NAMALWA (cell line): ENCODE measurements around the gene RGP1.
A peak's percentile ranks its signal among the peaks of the same experiment; 100 is the strongest.

ENCODE experiments used
- DNase-seq: peaks from one replicate; pipeline ENCODE4 v3.0.0-alpha.2; 2015; ENCODE audit warnings: low spot score

RGP1 gene

DNA sequence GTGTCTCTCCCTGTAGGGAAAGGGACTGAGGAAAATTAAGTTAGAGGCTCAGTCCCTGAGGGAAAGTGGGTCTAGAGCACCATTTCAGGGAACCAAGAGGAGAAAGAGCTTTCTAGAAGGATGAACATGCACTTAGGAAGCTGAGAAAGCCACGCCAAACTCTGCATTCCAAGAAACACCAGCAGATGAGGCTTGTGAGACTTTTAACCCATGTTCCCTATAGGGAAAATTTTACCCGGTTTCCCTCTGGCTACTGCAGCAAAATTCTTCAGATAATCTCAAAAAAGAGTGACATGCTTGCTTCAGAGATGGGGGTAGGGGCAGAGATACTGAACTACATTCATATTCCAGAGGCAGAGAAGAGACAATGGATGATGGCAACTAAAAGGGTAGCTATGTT, 25.7 kb upstream of the RGP1 start:
- no peak for DNase-seq

DNA sequence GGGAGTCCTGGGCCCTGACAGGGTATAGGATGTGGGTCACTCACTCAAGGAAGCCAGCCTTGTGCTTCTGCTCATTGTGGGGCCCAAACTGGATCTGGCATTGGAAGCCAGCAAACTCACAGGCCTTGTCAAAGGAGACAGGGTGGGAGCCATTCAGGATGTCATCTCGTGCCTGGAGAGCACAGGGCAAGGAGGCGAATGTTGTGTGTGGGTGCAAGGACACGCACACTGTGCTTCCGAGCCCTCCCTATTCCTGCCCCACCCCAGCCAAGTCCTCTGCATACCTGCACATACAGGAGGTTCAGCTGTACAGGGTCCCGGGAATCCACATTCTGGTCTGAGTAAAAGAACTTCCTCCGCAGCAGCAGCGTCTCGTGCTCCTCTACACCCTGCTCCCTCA, 25.2 kb upstream of the RGP1 start:
- DNase-seq = no peak

DNA sequence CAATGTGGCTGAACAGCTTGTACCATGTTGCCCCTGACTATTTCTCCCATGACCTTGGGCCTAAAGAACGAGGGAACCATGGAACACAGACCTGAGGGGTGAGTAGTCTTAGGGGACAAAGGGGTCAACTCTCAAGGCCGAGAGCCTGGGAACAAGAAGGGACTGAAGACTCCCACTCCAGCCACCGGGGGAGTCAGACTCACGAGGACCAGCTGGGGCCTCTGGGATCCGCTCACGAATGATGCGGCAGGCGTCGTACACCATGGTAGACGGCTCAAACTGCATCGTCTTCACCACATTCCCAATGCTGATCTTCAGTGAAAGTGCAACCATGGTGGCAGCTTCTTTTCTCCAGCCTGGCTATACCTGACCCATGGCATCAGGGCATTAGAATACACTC, 23.7 kb upstream of the RGP1 start:
- no peak for DNase-seq

DNA sequence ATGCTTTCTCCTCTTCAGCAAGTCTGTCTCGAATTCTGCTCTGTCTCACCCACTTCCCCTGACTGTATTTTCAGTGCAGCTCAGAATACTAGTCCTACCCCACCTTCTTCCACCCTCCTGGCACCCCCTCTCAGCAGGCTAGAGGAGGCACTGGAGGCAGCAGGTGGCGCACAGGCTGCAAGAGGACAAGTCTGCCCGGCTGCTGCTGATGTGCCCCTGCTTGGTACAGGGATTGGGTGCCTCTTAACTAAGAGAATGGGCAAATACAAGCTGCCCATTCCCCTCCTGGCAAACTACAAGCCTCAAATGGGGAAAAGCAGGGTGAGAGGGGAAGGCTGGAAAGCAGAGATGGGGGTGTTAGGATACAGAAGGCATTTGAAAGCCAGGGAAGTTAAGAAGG, 22.2 kb upstream of the RGP1 start:
- DNase-seq = peak; percentile 57

DNA sequence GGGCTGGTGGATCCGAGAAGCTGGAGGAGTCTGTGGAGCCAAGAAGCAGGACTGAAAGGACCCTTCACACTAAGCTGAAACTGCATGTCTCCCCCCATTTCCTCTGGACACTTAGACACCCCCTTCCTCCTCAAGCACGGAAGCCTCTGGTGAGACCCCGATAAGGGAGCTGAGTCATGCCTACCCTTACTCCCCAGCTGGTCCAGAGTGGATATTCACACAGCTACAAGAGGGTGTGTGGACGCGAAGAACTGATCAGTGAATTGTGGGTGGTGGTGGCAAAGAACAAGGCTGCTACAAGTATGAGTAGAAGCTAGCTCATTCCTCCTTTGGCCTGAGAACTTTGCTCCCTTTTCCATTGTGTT, 21.4 kb upstream of the RGP1 start:
- DNase-seq = no peak

DNA sequence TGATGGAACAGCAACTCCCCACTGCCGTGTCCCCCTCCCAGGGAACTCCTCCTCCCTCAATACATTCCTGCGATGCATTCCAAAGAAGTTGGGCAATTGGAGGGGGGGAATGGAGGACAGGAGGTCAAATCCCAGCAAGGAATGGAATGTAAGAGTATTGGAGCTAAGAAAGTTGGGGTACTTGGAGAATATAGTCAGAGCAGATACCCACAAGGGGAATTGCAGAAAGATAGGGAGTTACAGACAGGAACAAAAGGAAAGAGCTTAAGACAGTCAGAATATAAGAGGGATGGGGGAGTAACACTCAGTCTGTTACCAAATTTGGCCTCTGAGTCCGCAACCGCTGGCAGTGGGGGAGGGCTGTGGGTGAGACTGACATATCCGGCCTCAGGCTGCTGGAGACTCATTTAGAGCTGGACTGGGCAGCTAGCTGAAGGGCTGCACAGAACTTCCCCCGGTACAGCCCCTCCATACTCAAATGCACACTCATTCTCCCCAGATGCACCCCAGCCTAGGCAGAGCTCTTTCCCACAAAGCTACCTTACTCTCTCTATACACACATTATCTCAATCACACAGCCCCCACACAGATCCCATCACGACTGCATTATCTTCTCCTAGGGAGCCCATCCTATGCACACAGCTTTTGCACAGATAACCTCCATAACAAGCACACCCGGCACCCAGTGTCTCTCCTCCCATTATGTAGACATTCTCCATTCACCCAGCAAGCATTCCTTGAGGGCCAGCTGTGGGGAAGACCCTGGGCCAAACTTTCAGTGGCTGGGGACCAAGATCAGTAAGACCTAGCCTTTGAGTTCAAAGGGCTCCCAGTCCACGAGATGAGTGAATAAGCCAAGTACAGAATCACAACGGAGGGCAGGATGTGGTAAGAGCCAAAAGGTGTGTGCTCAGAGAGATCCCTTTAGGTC, 20.8 kb upstream of the RGP1 start:
- DNase-seq = peak; percentile 10

DNA sequence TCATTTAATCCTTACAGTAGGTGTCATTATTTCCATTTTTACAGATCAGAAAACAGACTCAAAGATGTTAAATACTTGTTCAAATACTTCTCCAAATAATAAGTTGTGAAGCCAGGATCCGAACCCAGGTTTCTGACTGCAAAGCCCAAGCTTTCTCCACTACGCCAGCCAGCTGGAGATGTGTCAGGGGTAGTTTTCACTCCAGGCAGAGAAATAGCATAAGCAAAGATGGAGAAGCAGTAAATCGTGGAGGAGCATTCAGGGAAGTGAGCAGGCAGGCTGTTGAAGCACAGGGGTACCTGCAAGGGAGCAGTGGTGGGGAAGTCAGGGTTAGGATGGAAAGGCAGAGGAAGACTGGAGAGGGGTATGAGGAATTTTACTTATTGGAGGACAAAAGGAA, 20.0 kb upstream of the RGP1 start:
- DNase-seq = no peak

DNA sequence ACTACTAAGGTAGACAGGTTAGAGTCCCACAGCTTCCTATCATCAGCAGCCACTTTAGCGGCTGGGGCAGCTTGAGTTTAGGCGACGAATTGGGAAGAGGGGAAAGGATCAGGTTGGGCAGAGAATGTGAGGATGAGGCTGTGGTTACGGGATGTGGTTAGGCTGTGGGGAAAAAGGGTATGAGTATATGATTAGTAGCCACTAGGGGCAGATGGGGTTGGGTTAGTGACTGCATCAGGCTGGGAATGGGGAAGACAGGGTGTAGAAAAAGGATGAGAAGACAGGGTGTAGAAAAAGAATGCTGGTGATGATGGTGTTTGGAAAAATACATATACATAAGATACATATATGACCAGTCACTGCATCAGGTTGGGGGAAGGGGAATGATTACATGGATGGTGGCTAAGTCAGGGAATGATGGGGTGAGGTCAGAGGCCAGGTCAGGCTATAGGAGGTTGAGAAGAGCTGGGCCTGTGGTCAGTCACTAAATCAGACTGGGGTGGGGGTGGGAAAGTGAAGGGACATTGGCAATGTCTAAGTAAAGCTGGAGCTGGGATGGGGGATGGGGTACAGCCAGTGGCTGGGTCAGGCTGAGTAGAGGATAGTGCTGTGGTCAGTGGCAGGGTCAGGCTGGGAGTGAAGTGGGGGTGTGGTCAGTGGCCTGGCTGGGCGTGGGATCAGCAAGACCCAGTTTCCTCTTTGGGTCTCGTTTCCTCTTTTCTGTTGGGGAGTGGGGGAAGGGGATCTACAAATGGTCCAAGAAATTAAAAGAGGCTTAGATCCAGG, 19.2 kb upstream of the RGP1 start:
- peak; percentile 61 for DNase-seq

DNA sequence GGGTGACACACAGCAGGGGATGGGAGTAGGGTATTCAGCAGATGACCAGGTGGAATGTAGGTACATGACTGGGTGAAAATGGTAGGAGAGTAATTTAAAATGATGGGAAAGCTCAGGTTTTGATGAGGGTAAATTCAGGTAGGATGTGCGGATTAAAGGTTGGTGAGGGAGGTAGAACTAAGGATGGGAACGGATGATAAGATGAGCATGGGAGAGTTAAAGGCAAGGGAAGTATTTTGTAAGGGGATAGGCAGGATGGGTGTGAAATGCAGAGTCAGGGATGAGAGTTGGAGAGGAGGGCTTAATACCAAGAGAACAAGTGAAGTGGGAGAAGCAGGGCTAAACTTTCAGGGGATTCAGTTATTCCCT, 18.6 kb upstream of the RGP1 start:
- DNase-seq = no peak

DNA sequence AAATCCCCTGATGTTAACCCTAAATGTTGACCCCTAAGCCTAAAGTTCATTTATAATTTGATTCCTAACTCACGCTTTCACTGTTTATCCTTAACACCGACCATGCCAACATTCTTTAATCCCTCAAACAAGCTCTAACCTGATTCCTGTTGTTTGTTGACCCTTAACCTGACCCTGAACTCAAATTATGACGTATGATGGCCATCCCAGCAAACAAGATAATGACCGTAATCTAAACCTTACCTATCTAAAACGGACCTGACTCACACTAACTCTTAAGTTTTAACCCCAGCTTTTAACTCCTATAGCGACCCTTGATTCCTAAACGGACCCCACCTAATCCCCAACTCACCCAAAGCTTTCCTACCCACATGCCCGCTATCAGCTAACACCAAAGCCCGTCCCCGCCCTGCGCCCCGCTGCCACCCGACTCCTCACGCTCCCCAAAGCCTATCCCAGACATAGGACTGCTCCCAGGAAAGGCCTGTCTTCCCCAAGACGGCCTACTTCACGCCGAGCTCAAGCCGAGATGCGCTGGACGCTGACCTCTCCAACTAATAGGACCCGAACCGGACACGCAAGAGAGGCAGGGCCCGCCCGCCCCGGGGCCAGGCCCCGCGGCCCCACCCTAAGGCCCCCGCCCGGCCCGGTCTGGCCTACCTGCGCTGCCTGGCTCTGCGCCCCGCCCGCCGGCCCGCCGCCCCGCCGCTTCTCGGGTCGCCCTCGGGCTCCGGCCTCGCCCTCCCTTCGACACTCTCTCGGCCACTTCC, 17.5 kb upstream of the RGP1 start:
- peak; percentile 46 for DNase-seq

DNA sequence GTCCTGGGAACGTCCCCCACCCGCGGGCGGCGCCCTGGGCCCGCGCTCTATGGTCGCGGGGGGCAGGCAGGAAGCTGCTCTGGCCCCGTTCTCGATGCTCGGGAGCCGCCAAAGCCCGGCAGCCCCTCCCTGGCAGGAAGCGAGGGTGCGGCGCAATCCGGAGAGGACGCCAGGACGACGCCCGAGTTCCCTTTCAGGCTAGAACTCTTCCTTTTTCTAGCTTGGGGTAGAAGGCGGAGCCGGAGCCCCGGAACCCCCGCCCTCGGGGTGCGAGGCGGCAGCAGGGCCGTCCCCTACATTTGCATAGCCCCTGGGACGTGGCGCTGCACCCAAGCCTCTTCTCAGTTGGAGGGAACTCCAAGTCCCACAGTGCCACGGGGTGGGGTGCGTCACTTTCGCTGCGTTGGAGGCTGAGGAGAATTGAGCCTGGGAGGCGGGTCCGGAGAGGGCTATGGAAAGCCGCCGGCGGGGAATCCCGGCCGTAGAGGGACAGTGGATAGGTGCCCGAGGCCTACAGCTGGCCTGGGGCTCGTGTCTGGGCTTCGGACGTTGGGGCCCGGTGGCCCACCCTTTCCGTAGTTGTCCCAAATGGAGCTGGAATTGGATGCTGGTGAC, 16.8 kb upstream of the RGP1 start, which contains the start of the genes CREB3 and TLN1:
CREB3 (plus strand) TSS at position 482 of the 615 bp plus-strand sequence; CDS start at position 589, 107 bp downstream.
TLN1 (minus strand) TSS at position 11 of the 615 bp plus-strand sequence. CDS start 6,501 bp downstream, outside the sequence.
- peak; percentile 98 for DNase-seq

DNA sequence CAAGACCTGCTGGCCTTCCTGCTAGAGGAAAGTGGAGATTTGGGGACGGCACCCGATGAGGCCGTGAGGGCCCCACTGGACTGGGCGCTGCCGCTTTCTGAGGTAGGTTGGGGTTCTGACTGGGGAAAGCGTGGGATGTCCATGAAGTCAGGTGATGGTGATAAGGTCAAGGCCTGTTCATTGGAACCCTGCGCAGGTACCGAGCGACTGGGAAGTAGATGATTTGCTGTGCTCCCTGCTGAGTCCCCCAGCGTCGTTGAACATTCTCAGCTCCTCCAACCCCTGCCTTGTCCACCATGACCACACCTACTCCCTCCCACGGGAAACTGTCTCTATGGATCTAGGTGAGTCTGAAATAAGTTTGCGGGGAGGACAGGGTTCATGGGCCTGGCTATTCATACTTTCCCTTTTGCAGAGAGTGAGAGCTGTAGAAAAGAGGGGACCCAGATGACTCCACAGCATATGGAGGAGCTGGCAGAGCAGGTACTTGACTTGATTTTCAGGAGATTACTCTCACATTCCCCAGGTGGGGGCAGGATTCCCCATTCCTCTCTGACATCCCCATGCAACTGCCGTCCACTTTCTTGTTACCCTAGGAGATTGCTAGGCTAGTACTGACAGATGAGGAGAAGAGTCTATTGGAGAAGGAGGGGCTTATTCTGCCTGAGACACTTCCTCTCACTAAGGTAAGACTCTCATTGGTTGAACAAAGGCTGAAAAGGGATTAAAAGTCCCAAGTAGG, 16.1 kb upstream of the RGP1 start:
- DNase-seq = peak; percentile 74

DNA sequence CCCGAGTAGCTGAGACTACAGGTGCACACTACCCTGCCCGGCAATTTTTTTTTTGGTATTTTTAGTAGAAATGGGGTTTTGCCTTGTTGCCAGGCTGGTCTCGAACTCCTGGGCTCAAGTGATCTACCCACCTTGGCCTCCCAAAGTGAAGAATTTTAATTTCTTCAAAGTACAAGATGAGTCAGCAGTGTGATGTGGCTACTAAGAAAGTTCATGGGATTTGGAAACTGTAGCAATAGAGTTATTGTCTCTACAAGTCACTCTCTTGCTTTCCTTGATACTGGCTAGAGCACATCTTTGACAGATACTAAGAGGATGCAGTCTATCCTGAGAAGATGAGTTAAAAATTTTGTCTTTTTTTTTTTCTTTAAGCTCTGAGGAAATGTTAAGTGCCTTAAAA, 15.0 kb upstream of the RGP1 start:
- no peak for DNase-seq

DNA sequence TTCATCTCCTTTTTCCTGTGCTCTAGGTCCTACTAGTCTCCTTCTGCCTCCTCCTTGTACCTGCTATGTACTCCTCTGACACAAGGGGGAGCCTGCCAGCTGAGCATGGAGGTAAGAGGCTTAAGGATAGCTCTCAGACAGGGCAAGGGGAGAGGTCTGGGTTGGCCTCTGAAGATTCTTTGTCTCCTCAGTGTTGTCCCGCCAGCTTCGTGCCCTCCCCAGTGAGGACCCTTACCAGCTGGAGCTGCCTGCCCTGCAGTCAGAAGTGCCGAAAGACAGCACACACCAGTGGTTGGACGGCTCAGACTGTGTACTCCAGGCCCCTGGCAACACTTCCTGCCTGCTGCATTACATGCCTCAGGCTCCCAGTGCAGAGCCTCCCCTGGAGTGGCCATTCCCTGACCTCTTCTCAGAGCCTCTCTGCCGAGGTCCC, 12.9 kb upstream of the RGP1 start:
- peak; percentile 91 for DNase-seq

DNA sequence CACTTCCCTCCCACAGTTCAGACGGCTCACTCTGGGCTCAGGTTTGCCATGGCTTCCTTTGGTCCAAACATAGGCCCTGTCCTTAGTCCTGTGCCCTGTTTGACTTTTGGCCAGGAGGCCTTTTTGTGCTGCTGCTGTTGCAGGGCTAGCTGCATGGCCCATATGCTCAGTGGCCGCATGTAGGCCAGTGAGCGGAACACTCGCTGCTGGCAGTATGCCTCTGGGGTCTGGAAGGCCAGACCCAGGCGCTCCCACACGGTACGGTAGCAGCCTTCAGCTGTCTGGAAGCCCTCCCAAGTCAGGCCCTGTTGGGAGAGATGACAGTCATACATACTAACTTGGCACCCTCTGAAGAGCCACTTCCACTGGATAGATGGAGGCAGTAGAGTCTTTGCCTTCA, 11.9 kb upstream of the RGP1 start:
- DNase-seq = no peak

DNA sequence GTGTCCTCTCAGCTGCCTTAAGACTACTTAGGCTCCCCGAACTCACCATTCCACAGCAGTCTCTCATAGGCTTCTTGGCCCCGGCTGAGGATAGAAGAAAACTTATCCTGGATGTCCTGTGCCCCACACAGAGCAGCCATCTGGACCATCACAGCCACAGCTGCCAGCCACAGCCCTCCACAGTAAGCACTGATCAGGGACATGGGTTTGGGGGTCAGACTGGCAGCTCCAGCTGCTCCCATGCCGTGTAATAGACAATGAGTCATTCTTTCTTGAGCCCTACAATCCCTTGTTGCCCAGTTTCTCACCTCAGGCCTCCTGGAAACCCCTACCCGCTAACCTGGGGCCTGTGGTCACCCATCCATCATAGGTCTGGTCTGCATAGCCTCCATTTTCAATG, 10.9 kb upstream of the RGP1 start:
- no peak for DNase-seq

DNA sequence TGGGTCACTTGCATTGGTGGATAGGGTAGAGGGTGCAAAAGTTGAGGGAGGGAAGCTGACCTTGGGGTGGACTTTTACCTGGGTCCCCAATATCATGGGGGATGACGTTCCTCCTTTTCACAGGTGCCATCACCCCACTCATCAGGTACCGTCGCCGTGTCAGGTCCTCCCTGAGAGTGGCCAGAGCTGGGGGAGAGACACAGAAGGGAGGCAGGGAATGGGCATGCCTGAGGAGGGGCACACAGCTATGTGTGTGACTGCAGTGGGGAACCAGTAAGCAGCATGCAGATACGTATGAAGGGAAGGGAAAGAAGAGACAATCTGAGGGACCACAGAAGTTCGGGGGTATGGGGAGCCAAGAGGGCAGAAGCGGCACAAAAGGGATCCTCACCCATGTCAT, 10.2 kb upstream of the RGP1 start:
- no peak for DNase-seq

DNA sequence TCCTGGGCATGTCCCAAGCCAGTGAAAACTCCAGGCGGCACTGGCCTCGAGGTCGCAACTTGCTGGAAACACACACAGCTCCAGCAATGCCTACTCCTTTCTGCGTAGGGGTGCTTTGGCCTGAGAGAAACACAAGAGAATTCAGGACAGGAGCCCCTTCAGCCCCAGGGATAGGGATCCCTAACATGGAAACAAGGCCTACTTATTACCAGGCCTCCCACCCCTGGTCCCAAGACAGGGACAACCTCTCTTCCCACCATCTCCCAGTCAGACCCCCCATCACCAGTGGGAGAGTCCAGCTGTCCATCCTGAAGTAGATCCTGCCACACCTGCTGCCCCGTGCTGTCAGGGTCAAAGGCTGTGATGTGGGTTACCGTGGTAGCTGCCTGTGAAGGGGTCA, 8.8 kb upstream of the RGP1 start:
- no peak for DNase-seq

DNA sequence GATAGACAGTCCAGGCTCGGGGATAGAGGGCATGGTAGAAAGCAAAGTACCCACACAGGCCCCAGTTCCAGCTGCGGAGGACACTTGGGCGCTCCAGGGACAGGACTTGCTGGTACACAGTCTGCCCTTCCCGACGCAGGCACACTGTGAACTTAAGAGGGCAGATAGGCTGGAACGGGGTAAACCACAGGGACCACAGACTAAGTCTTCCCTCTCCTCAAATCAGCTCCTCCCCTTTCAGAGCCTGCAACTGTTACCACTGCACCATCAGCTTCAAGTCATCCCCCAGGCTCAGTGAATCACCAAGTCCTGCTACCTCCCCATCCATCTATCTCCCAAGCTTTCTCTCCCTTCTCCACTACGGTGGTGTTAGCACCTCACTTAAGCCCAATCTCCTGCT, 7.3 kb upstream of the RGP1 start:
- DNase-seq = no peak

DNA sequence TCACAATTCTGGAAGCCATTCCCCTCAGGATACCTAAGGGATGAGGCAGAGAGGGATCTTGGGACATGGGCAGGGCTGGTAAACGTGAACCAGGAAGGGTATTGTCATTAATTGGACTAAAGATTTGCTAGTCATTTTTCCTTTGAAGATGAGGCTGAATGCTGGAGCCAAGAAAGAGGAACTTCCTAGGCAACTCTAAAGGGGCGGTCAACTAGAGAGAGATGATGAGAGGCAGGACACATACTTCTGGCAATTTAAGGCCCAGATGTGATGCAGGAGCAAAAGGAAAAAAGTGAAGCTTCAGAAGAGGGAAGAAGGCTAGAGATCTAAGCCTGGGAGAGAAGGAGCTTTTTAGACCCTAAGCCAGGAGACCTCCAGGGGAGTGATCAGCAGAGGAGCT, 5.6 kb upstream of the RGP1 start:
- no peak for DNase-seq

DNA sequence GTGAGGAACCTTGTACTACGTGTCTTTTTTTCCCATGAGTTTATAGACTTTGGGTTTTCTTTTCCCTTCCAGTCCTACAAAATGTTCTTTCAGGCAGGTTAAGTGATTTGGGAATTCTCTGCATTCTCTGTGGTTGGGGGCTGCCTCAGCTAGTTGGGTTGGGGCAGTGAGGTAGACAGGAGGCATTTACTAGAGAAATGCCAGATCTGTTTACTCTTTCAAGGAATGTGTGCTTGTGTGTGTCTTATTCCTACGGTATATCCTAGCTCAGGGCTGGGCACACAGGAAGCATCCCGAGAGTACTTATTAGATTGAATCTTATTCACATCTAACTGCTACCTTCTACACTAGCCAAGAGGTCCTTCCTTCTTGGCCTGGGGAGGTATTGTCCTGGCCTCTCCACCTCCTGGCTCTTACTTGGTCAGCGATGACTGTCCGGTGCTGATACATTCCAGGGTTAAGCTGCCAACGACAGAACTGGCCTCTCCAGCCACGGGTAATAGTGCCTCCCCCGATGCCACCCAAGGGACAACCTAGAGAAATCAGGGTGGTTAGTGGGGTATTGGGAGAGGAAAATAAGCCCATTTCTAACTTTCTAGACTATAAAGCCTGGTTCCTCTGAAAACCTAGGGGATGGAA, 5.1 kb upstream of the RGP1 start:
- DNase-seq = no peak
